Stimulated activated CD8-positive, alpha-beta memory T cell treated with anti-CD3 and anti-CD28 coated beads, Interleukin-15, amount 100 ng/mL, for 1 hour (primary cell): ENCODE results near the gene DIS3L.
"Not testable (repeated sequence)": the region's sequence is repeated elsewhere in the genome, so short reads cannot be mapped to it uniquely, and the experiment has no call there.

Experiments
- DNase-seq: peaks from one replicate; pipeline ENCODE4 v3.0.0-alpha.2; 2020; ENCODE audit warnings: low read depth

Gene DIS3L

GRCh38 chr15:66293419-66294156 is at the start of gene DIS3L:
Gene DIS3L, plus strand, starts transcription at chr15:66293568. Its CDS starts 29 bp downstream, at chr15:66293597.
- peak; percentile 20 for DNase-seq

GRCh38 chr15:66245832-66246231 is 47.5 kb upstream of the DIS3L start:
- DNase-seq, result not testable (repeated sequence)

DNA sequence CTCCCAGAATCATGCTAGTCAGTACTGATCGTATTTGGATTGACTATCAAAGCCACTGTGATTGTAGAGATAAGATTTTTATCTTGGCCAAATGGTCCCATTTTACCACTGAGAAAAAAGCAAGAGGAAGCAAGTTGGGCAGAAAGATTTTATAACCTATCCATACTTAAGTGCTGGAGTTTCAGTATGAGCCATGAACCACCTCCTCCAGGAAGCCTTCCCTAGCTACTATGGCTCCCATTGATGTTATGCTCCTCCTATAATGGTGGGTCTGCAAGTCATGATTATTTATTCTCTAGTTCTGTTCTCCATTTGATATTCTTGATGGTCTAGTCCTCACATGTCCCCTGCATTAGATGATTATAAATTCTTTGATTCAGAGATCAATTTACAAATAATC is 46.4 kb upstream of the DIS3L start:
- no peak for DNase-seq

- DNase-seq, result no peak
These were observed 43.7 kb upstream of the DIS3L start for GRCh38 chr15:66249605-66250174.

GRCh38 chr15:66251065-66251789 is 42.1 kb upstream of the DIS3L start:
- DNase-seq, result no peak

DNA sequence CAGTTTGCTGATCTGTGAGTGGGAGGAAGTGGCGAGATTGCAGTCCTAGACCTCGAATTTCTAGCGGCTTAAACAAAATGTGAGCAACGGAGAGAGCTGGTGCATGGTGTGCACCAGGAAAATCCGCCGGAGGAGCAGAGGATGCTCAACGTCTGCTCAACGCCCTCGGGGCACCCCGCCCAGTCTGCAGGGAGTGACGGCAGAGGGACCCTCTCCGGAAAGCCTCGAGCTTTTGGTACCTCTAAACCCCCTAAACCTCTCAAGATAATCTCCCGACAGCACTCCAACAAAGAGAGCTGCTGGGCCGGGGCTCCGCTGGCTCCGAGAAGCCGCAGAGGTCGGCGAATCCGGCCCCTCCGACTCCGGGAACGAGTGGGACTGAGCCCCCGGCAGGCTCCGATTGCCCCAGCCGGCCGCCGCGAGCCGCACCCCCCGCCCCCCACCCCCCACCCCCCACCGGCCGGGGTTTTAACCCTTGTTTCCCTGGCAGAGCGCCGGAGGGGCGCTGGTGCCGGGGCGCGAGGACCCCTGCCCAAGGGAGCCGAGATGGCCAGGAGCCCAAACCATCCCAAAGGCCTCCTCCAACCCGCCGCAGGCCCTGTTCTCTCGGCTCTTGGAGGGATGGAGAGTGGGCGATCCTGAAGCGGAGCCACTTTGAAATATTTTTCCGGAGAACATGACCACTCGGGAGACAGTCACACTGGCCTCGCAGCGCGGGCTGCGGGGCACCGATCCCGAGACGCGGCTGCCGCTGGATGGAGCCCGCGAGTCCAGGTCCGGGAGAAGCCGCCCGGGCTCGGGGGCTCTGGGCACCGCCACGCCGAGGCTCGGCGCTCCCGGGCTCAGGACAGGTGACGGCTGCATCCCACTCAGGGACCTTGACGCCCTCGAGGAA is 41.3 kb upstream of the DIS3L start:
- no peak for DNase-seq

DNA sequence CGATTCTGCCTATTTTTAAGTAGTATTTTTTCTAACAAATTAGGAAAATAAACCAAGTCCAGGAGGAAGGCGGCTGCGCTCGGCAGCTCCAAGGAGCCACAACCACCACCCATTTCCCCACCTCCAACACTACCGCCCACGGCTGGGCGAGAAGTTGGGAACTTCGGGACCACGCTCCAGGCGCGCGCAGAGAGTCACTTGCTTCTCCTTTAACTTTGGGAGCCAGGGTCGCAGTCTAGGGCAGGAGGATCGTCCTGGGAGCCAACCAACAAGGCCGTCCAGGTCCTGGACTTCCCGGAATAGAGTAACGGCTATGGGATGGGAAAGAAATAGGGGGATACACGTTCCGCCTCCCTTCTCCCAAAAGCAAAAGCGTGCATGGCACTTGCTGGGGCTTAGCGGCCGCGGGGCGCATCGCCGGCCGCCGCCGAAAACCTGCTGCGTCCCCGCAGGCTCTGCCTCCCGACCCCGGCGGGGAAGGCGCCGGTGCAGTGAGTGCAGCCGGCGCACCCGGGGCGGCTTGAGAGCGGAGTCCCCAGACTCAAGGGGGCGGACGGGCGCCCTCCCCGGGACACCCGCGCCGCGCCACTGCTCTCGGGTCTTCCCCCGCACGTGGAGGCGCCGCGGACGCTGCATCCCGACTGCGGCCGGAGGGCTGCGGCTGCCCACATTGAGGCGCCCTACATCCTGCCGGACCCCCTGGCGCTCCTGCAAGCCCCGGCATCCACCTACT is 40.5 kb upstream of the DIS3L start:
- DNase-seq, result no peak

- no peak for DNase-seq
These were observed 39.8 kb upstream of the DIS3L start, which contains the start of gene MEGF11 for GRCh38 chr15:66253418-66254088. Gene MEGF11, minus strand, starts transcription at chr15:66253750. Its CDS starts 125,347 bp downstream, at chr15:66128403.

DNA sequence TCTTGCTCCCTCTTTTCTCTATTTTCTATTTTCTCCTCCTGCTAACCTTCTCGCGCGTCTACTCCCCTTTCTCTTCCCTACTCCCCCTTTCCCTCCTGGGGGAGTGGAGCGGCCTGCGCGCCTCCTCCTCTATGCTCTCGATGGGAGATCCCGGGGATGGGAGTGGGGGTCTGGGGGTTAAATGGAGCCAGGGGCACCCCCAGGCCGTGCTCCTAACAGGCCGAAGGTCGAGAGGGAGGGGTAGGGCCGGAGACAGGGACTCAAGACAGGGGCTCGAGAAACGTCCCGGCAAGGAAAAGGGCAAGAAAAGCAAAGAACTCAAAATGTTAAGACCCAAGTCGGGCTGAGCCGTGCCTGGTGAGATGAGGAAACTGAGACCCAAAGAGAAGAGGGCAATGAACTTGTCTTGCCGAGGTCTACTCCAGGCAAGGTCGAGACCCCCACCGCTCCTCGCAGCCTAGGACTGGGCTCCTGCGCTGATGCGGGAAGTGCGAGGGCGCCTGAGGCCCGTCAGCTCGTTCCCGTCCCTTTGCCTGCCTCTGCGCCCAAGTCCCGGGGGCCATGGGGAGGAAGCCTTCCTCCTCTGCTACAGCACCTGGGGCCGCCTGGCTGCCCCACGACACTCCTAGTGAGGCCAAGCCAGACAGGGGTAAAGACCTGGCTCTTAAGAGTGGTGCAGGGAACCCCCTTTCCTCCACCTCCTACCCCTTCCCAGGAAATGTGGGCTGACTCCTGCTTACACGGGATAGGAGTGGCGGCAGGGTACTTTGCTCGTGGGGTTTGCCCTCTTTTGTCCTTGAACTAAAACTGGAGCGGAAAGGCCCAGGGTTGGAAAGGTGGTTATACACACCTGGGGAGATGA is 39.0 kb upstream of the DIS3L start:
- no peak for DNase-seq

DNA sequence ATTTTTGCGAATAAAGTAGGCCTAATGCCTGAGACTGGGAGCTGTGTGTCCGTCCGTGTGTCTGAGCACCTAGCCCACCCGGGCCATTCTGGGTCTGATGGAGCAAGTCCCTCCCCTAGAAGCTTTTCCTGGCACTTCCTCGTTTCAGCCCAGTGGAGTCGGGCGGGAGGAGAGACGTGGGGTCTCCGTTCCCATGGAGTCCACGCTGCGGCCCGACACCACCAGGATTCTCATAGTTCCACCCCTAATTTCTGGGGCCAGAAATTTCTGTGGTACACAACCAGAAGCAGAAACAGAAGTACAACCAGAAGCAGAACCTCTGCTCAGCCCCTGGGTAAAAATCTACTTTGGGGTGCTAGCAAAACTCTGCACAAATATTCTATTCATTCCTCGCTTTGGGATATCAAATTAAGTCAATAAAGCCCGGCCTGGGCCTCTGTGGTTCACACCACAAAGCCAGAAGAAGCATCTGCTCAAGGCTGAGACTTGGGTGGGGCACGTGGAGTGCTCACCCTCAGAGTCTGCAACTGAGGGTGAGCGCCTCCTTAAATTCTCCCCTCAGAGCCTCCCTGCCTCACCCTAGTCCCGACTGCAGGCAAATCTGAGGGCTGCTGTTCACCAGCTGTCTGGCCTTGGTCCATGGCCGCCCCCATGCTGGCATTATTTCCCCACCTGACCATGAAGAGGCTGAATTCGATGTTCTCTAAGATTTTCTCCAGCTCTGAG is 38.3 kb upstream of the DIS3L start:
- no peak for DNase-seq

DNA sequence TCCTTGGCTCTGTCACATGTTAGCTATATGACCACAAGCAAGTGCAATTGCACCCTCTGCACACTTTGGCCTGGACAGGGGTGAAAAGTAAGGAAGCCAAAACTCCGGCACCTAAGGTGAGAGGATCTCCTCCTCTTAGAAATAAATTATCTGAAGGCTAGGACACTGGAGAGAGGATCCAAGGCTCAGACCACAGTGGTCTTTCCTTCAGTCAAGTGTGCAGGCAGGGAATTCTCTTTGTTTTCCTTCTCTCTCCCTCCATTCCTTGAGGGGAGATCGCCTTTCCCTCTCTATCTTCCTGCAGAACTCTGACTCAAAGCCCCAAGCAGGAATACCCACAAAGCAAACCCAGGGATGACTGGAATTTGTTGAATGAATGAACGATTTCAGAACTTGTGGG is 36.7 kb upstream of the DIS3L start:
- DNase-seq, result no peak

DNA sequence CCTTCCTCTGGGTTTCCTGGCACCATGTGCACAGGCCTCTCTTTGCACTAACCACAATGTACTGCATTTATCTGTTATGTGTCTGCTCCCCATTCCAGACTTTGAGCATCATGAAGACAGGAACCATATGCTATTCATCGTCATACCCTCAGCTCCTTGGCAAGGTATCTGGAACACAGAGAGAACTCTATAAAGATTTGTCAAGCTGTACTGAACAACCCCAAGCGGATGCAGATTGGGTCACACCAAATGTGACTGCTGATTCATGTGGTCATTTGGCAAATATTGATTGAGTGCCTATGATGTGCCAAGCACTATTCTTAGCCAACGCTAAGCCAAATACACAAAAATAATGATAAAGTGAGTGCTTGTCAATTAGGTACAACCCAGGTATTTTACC is 32.3 kb upstream of the DIS3L start:
- no peak for DNase-seq

DNA sequence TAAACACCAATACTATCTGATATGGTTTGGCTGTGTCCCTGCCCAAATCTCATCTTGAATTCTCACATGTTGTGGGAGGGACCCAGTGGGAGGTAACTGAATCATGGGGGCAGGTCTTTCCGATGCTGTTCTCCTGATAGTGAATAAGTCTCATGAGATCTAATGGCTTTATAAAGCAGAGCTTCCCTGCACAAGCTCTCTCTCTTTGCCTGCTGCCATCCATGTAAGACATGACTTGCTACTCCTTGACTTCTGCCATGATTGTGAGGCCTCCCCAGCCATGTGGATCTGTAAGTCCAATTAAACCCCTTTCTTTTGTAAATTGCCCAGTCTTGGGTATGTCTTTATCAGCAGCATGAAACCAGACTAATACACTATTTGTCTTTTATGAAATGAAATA is 30.5 kb upstream of the DIS3L start:
- DNase-seq, result not testable (repeated sequence)

DNA sequence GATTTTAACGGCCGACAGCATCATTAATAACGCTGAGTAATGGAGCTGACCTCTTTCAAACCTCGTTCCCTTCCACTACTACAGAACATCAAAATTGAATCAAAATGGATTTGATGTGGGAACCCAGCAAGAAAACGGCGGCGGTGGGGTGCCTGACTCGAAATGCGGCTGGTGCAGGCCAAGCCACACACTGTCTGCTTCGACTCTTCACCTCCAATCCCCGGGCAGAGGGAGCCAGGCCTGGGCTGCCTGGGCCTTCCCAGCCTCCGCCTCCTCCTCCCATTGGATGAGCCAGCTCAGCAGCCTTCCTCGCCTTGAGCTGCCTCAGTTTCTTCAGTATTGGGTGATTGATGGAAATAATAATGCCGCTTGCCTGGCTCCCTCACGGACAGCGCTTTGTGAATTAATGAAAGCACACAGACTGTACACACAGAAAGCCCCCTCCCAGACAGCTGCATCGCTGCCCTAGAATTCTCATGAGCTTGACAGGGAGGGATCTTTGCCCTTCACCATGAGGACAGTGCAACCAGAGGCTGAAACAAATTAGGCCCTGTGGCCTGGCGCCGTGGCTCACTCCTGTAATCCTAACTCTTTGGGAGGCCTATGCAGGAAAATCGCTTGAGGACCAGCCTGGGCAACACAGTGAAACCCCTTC is 28.4 kb upstream of the DIS3L start:
- DNase-seq, result no peak

DNA sequence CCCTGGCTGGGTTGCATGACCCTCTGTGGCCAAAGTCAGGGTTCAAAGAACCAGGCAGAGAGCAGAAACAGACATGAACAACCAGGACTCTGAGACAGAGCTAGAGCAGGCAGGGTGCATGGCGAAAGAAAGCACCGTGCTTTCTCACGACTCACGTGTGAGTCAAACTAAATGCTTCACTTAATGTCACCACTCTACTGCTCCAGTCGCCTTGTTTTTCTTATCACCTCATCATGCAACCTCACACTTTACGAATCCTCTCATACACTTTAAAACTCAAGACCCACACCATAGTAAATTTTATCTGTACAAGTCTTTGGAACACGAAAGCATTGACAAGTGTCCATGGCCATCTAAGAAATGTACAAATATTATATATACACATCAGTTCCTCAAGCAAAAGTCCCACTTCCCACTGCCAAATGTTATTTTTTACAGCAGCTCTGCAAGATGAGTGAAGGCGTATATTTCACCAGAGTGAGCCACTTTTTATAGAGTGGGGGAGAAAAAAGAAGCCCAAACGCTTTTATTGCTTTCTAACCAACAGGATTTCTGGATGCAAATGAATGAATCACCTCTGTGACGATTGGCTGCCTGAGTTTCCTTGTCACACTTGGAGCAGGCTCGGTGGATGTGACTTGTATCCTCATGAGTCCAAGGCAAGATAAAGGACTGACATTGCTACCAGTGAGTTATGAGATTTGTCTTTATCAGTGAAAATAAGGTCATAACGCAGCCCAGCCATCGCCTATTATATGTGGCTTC is 23.9 kb upstream of the DIS3L start:
- no peak for DNase-seq

DNA sequence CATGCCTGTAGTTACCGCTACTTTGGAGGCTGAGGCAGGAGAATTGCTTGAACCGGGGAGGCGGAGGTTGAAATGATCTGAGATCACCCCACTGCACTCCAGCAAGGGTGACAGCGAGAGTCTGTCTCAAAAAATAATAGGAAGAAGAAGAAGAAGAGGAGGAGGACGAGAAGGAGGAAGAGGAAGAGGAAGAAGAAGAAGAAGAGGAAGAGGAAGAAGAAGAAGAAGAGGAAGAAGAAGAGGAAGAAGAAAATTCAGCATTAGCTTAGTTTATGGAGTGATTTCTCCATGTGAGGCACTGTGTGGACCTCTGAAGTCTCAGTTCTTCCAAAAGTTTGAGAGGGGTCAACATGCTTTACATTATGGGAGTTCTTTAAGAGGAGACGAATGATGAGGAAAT is 22.4 kb upstream of the DIS3L start:
- DNase-seq, result no peak

DNA sequence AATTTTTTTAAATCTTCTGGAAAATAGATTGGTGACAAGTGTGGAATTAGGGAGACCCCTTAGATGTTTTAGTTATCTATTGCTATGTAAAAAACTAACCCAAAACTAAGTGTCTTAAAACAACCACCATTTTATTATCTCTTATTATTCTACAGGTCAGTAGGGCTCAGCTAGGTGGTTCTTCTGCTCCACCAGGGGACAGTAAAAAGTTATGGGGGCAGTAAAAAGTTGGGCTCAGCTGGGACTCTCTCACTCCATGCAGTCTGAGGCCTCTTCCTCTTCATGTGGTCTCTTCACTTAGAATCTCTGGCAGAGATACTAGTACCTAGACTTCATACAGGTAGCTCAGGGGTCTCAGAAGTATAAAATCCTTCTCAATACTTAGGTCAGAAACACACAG is 18.0 kb upstream of the DIS3L start:
- DNase-seq, result no peak

DNA sequence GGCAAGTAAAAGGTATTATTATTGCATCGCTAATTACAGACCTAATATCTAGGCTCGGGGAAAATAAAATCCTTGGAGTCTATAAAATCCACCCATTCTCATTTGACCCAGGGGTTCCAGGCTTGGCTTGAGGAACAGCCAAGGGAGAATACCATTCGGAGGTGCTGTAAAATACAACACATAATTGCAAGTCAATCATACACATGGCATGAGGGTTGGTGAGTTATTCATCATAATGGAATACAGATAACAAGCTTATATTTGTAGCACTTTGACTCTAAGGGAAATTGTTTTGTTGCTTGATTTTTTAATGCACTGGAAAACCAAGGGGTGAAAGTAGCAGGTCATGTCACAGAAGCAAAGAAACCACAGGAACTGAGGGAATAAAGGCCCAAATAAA is 16.8 kb upstream of the DIS3L start:
- no peak for DNase-seq
